SU-DHL-6 (cell line): ENCODE data around the gene ACTN3.

Experiments
- H2AFZ ChIP-seq: fragments of 200-600 bp; sonication (generic); 2 replicates; pipeline ENCODE4 v1.6.1; 2014; ENCODE audit warnings: low read depth, mild to moderate bottlenecking, moderate library complexity, mixed read lengths, antibody characterized with exemption, low read length; ENCODE audit not compliant: severe bottlenecking
- H3F3A ChIP-seq: fragments of 200-600 bp; shearing (Covaris generic); 2 replicates; pipeline ENCODE4 v1.6.0; 2016; ENCODE audit warnings: antibody characterized with exemption, mild to moderate bottlenecking; ENCODE audit not compliant: insufficient read depth
- H3K27ac ChIP-seq: fragments of 200-600 bp; sonication (generic); 2 replicates; pipeline ENCODE4 v1.5.1; 2016; ENCODE audit warnings: low read depth, mild to moderate bottlenecking, low read length, moderate library complexity, mixed read lengths
- H3K27me3 ChIP-seq: fragments of 200-600 bp; sonication (generic), shearing (Covaris generic); 2 replicates; pipeline ENCODE4 v1.6.0; 2014; ENCODE audit warnings: mild to moderate bottlenecking, low read length
- H3K36me3 ChIP-seq: fragments of 200-600 bp; sonication (generic); 2 replicates; pipeline ENCODE4 v1.6.1; 2014; ENCODE audit warnings: mild to moderate bottlenecking, low read length, mixed read lengths
- H3K4me2 ChIP-seq: fragments of 300-600, 200-600 bp; shearing (Covaris generic), sonication (generic); 2 replicates; pipeline ENCODE4 v1.6.0; 2014; ENCODE audit warnings: low read length, low read depth, mild to moderate bottlenecking; ENCODE audit not compliant: poor library complexity, severe bottlenecking
- H3K4me3 ChIP-seq: fragments of 200-600 bp; sonication (generic); 2 replicates; pipeline ENCODE4 v1.5.1; 2014; ENCODE audit warnings: antibody characterized with exemption, low read length, mild to moderate bottlenecking, mixed read lengths; ENCODE audit not compliant: insufficient read depth, poor library complexity, severe bottlenecking
- H3K79me2 ChIP-seq: fragments of 200-600 bp; sonication (generic); 2 replicates; pipeline ENCODE4 v1.6.1; 2014; ENCODE audit warnings: mild to moderate bottlenecking, low read length, moderate library complexity; ENCODE audit not compliant: insufficient read depth
- H3K9ac ChIP-seq: fragments of 200-600 bp; sonication (generic); 2 replicates; pipeline ENCODE4 v1.7.0; 2014; ENCODE audit warnings: mild to moderate bottlenecking, low read length
- H3K9me2 ChIP-seq: fragments of 200-600 bp; sonication (generic); replicated peaks from 2 replicates; pipeline ENCODE4 v1.6.1; 2014; ENCODE audit warnings: low read length; ENCODE audit not compliant: insufficient read depth
- H3K9me3 ChIP-seq: fragments of 200-600 bp; sonication (generic); 2 replicates; pipeline ENCODE4 v1.6.1; 2014; ENCODE audit warnings: low read length, mixed read lengths; ENCODE audit not compliant: insufficient read depth
- H4K20me1 ChIP-seq: fragments of 200-600 bp; sonication (generic); 2 replicates; pipeline ENCODE4 v1.6.1; 2014; ENCODE audit warnings: low read depth, mild to moderate bottlenecking, antibody characterized with exemption, low read length, moderate library complexity, mixed read lengths
- CTCF ChIP-seq: fragments of 200-600 bp; sonication (generic); IDR thresholded peaks from one replicate; pipeline ENCODE4 v1.5.1; 2017; ENCODE audit warnings: antibody characterized with exemption, mild to moderate bottlenecking, low read length, moderate library complexity; ENCODE audit not compliant: insufficient read depth, poor library complexity, severe bottlenecking
- EZH2phosphoT487 ChIP-seq: fragments of 200-600 bp; sonication (generic), shearing (Covaris generic); conservative IDR thresholded peaks from 2 replicates; pipeline ENCODE4 v1.6.1; 2018; ENCODE audit warnings: mild to moderate bottlenecking, antibody characterized with exemption, low read length, moderate library complexity, mixed read lengths

ACTN3 gene

GRCh38 chr11:66561178-66561974 lies 14.7 kb downstream of the ACTN3 start:
- Histone ChIP-seq H3K4me2 (no peak overlapping the region), H3K9me3 (no peaks in the 10 kb centered on the region), H3K9me2 (no peaks in the 10 kb centered on the region), H3K79me2 (no peaks in the 10 kb centered on the region), H3K36me3 (no peaks in the 10 kb centered on the region), H2AFZ (no peak overlapping the region), H3K9ac (no peak overlapping the region), H3K27me3 (no peaks in the 10 kb centered on the region), H4K20me1 (no peaks in the 10 kb centered on the region), H3K4me3 (no peak overlapping the region), H3F3A (no peaks in the 10 kb centered on the region), H3K27ac (no peak overlapping the region)
- TF ChIP-seq CTCF (no peak), EZH2phosphoT487 (no peak)

GRCh38 chr11:66561975-66562248 lies 15.2 kb downstream of the ACTN3 start:
- Histone ChIP-seq H4K20me1 (no peaks in the 10 kb centered on the region), H3K9ac (no peak overlapping the region), H3K27me3 (no peaks in the 10 kb centered on the region), H2AFZ (no peak overlapping the region), H3K79me2 (no peaks in the 10 kb centered on the region), H3K9me2 (no peaks in the 10 kb centered on the region), H3K4me3 (no peak overlapping the region), H3K36me3 (no peaks in the 10 kb centered on the region), H3K27ac (no peak overlapping the region), H3F3A (no peaks in the 10 kb centered on the region), H3K9me3 (no peaks in the 10 kb centered on the region), H3K4me2 (no peak overlapping the region)
- no peak for TF ChIP-seq EZH2phosphoT487
- no peak for TF ChIP-seq CTCF

GRCh38 chr11:66562275-66562674 lies 15.6 kb downstream of the ACTN3 start:
- Histone ChIP-seq H3K4me2 (no peak overlapping the region), H3K27ac (no peak overlapping the region), H2AFZ (no peak overlapping the region), H3K4me3 (no peak overlapping the region), H3F3A (no peaks in the 10 kb centered on the region), H3K9ac (no peak overlapping the region), H3K9me2 (no peaks in the 10 kb centered on the region), H3K79me2 (no peaks in the 10 kb centered on the region), H4K20me1 (no peaks in the 10 kb centered on the region), H3K36me3 (no peaks in the 10 kb centered on the region), H3K9me3 (no peaks in the 10 kb centered on the region), H3K27me3 (no peaks in the 10 kb centered on the region)
- no peak for TF ChIP-seq EZH2phosphoT487

- Histone ChIP-seq H3K4me2 (no peak overlapping the region), H3K27me3 (no peaks in the 10 kb centered on the region), H3K4me3 (no peak overlapping the region), H3K27ac (no peak overlapping the region), H3K9ac (no peak overlapping the region), H3K9me3 (no peaks in the 10 kb centered on the region), H2AFZ (no peak overlapping the region), H3K79me2 (no peaks in the 10 kb centered on the region), H3F3A (no peaks in the 10 kb centered on the region), H3K9me2 (no peaks in the 10 kb centered on the region), H3K36me3 (no peaks in the 10 kb centered on the region), H4K20me1 (no peaks in the 10 kb centered on the region)
- TF ChIP-seq EZH2phosphoT487 (no peak), CTCF (no peak)
These were observed 16.3 kb downstream of the ACTN3 start for GRCh38 chr11:66562907-66563583.
